Spinal cord (tissue), 10 donors: ENCODE data around the gene RABL2A. TPM values are rescaled to one million over a fixed set of nuclear protein-coding genes. Genes with fewer than 3 reads are reported as not detected.
"Not testable (repeated sequence)": the region's sequence is repeated elsewhere in the genome, so short reads cannot be mapped to it uniquely, and the experiment has no call there.

ENCODE experiments used
- DNase-seq, 6 donors: peaks; one replicate each; pipeline versions ENCODE4 v3.0.0 to v3.0.0-alpha.2; 2013 to 2015; ENCODE audit warnings: low spot score in 6 of 6, low read depth in 4 of 6
- H3K27ac ChIP-seq: one replicate; pipeline ENCODE4 v1.5.1; 2013; ENCODE audit warnings: low read depth, low read length, control low read depth
- H3K27me3 ChIP-seq: one replicate; pipeline ENCODE4 v1.6.1; 2013; ENCODE audit warnings: low read length; ENCODE audit not compliant: control insufficient read depth, insufficient read depth
- H3K36me3 ChIP-seq: one replicate; pipeline ENCODE4 v1.6.1; 2013; ENCODE audit warnings: low read length; ENCODE audit not compliant: control insufficient read depth, insufficient read depth
- H3K4me1 ChIP-seq: one replicate; pipeline ENCODE4 v1.6.1; 2013; ENCODE audit warnings: low read length; ENCODE audit not compliant: control insufficient read depth, insufficient read depth
- H3K4me3 ChIP-seq: one replicate; pipeline ENCODE4 v1.5.1; 2013; ENCODE audit warnings: low read depth, low read length, control low read depth
- H3K9me3 ChIP-seq: one replicate; pipeline ENCODE4 v1.6.1; 2013; ENCODE audit warnings: low read length; ENCODE audit not compliant: control insufficient read depth, insufficient read depth
- WGBS: methylation state at CpG from one replicate; pipeline ENCODE4 v1.1.5; 2013; ENCODE audit warnings: missing lambda C conversion rate; ENCODE audit not compliant: insufficient coverage; 5-methylcytosine and 5-hydroxymethylcytosine counted together
- polyA plus RNA-seq, 2 donors: library from polyadenylated mRNA; unstranded; fragments of 120-200 nt; gene quantifications; one replicate each; pipeline ENCODE4 v1.2.1, GENCODE V29; 2013; ENCODE audit not compliant: insufficient read length in 2 of 2
- total RNA-seq, 2 donors: library from RNA; depleted of rRNA in 1 of 2; stranded (reverse); fragments of 120-200 nt in 1 of 2; fragments of >200 nt in 1 of 2; gene quantifications; one replicate each; pipeline versions ENCODE4 v1.2.3 to v1.2.4, GENCODE V29; 2013 to 2014
- donor health status: healthy.

Gene RABL2A
- total and polyA plus RNA-seq, 4 donors = 10.4 to 73.7 (median 40.9) TPM

- H3K27ac ChIP-seq, DNase-seq, H3K27me3 ChIP-seq, H3K4me1 ChIP-seq, H3K4me3 ChIP-seq, H3K9me3 ChIP-seq, H3K36me3 ChIP-seq: not testable (repeated sequence)
- WGBS = no CpG with 5 or more reads among the region's 5 CpGs
These were observed 22.4 kb upstream of the RABL2A start for GRCh38 chr2:113604661-113605060.

GRCh38 chr2:113606036-113606435 lies 21.0 kb upstream of the RABL2A start:
- not testable (repeated sequence) for H3K9me3 ChIP-seq, H3K27ac ChIP-seq, DNase-seq, H3K4me1 ChIP-seq, H3K4me3 ChIP-seq, H3K36me3 ChIP-seq, H3K27me3 ChIP-seq
- WGBS = no CpG with 5 or more reads among the region's 1 CpG

- no CpG with 5 or more reads among the region's 7 CpGs for WGBS
- H3K27me3 ChIP-seq, DNase-seq, H3K9me3 ChIP-seq, H3K36me3 ChIP-seq, H3K27ac ChIP-seq, H3K4me1 ChIP-seq, H3K4me3 ChIP-seq: not testable (repeated sequence)
These were observed 17.2 kb upstream of the RABL2A start for GRCh38 chr2:113609822-113610221.

- H3K36me3 ChIP-seq, DNase-seq, H3K4me1 ChIP-seq, H3K27ac ChIP-seq, H3K27me3 ChIP-seq, H3K9me3 ChIP-seq, H3K4me3 ChIP-seq: not testable (repeated sequence)
- no CpG with 5 or more reads among the region's 5 CpGs for WGBS
These were observed 6.1 kb upstream of the RABL2A start for GRCh38 chr2:113621002-113621401.

GRCh38 chr2:113625906-113626305 lies 1.2 kb upstream of the RABL2A start:
- not testable (repeated sequence) for H3K27ac ChIP-seq, H3K4me1 ChIP-seq, H3K27me3 ChIP-seq, H3K4me3 ChIP-seq, H3K9me3 ChIP-seq, H3K36me3 ChIP-seq, DNase-seq
- 73% methylated on average over 3 of the region's 10 CpGs for WGBS

- not testable (repeated sequence) for H3K27ac ChIP-seq, H3K4me3 ChIP-seq, H3K4me1 ChIP-seq, H3K27me3 ChIP-seq, H3K9me3 ChIP-seq, DNase-seq
- no CpG with 5 or more reads among the region's 4 CpGs for WGBS
- peaks cover 11% of the 10 kb centered on the region for H3K36me3 ChIP-seq
These were observed 5.8 kb downstream of the RABL2A start for GRCh38 chr2:113632849-113633345.

GRCh38 chr2:113635358-113635757 lies 8.3 kb downstream of the RABL2A start:
- WGBS = 82% methylated on average over 10 of the region's 12 CpGs
- not testable (repeated sequence) for H3K4me1 ChIP-seq, H3K27me3 ChIP-seq, H3K4me3 ChIP-seq, H3K27ac ChIP-seq, H3K9me3 ChIP-seq, DNase-seq
- peaks cover 11% of the 10 kb centered on the region for H3K36me3 ChIP-seq

GRCh38 chr2:113636226-113636625 lies 9.2 kb downstream of the RABL2A start:
- H3K9me3 ChIP-seq, H3K27me3 ChIP-seq, H3K4me1 ChIP-seq, DNase-seq, H3K27ac ChIP-seq, H3K4me3 ChIP-seq: not testable (repeated sequence)
- WGBS = no CpG with 5 or more reads among the region's 4 CpGs
- H3K36me3 ChIP-seq = peaks cover 11% of the 10 kb centered on the region

- not testable (repeated sequence) for H3K4me3 ChIP-seq, H3K9me3 ChIP-seq, H3K36me3 ChIP-seq, DNase-seq, H3K4me1 ChIP-seq, H3K27ac ChIP-seq, H3K27me3 ChIP-seq
- WGBS = 93% methylated on average over 2 of the region's 3 CpGs
These were observed 11.0 kb downstream of the RABL2A start for GRCh38 chr2:113638084-113638483.

GRCh38 chr2:113646217-113646616 lies 19.2 kb downstream of the RABL2A start:
- not testable (repeated sequence) for H3K9me3 ChIP-seq, H3K4me3 ChIP-seq, H3K4me1 ChIP-seq, H3K36me3 ChIP-seq, DNase-seq, H3K27me3 ChIP-seq, H3K27ac ChIP-seq
- no CpG with 5 or more reads among the region's 2 CpGs for WGBS
